Stomach (tissue), 9 donors: ENCODE data around the gene TPT1. TPM values are rescaled to one million over a fixed set of nuclear protein-coding genes. Genes with fewer than 3 reads are reported as not detected.

Source experiments
- DNase-seq, 2 donors: peaks; one replicate each; pipeline versions ENCODE4 v3.0.0 to v3.0.0-alpha.2; 2013 to 2019
- H3K27ac ChIP-seq, 5 donors: fragments of 200-600 bp in 4 of 5; sonication (generic) in 4 of 5; one replicate each; pipeline ENCODE4 v1.5.1; 2013 to 2019; ENCODE audit warnings: mild to moderate bottlenecking in 1 of 5, moderate library complexity in 1 of 5
- H3K27me3 ChIP-seq, 3 donors: fragments of 200-600 bp; sonication (generic); one replicate each; pipeline ENCODE4 v1.5.1; 2017 to 2019; ENCODE audit warnings: mixed run types in 1 of 3
- H3K36me3 ChIP-seq, 4 donors: fragments of 200-600 bp; sonication (generic); 1 replicate in 3 of 4; 2 replicates in 1 of 4; pipeline ENCODE4 v1.5.1; 2016 to 2019
- H3K4me1 ChIP-seq, 4 donors: fragments of 200-600 bp; sonication (generic); one replicate each; pipeline ENCODE4 v1.5.1; 2016 to 2019
- H3K4me3 ChIP-seq, 4 donors: fragments of 200-600 bp; sonication (generic) in 3 of 4; one replicate each; pipeline ENCODE4 v1.5.1; 2016 to 2019; ENCODE audit warnings: mild to moderate bottlenecking in 1 of 4
- H3K9me3 ChIP-seq, 4 donors: fragments of 200-600 bp; sonication (generic); one replicate each; pipeline ENCODE4 v1.5.1; 2016 to 2019
- CTCF ChIP-seq, 7 experiments: fragments of 450-650 bp in 4 of 7; fragments of 200-600 bp in 3 of 7; sonication (generic) in 3 of 7; IDR thresholded peaks; one replicate each; pipeline ENCODE4 v1.5.1; 2016 to 2019; ENCODE audit warnings: antibody characterized with exemption in 7 of 7, control low read depth in 2 of 7, mild to moderate bottlenecking in 1 of 7
- EP300 ChIP-seq: sonication (generic); formaldehyde crosslinking; IDR thresholded peaks from one replicate; pipeline ENCODE4 v1.6.1; 2017; ENCODE audit warnings: antibody characterized with exemption
- POLR2A ChIP-seq, 4 donors: fragments of 450-650 bp; IDR thresholded peaks; one replicate each; pipeline ENCODE4 v1.6.1; 2016; ENCODE audit warnings: antibody characterized with exemption in 4 of 4, control low read depth in 2 of 4, mild to moderate bottlenecking in 1 of 4, moderate library complexity in 1 of 4
- POLR2AphosphoS5 ChIP-seq, 3 donors: sonication (generic); formaldehyde crosslinking; IDR thresholded peaks; one replicate each; pipeline ENCODE4 v1.6.1; 2016; ENCODE audit warnings: antibody characterized with exemption in 3 of 3
- WGBS, 5 donors: extraction: QIAGEN DNeasy Blood & Tissue Kit in 3 of 5; methylation state at CpG; one replicate each; pipeline versions ENCODE4 v1.1.5 to v1.1.7; 2013 to 2018; 5-methylcytosine and 5-hydroxymethylcytosine counted together
- intact Hi-C: fragments of 100-400 bp; cut with DNase I; formaldehyde crosslinking; loops from one replicate; pipeline ENCODE4 v1.15.1; 2023; ENCODE audit warnings: low total_unique reads
- polyA plus RNA-seq, 3 donors: library from polyadenylated mRNA; stranded (reverse); fragments of 200-250 nt; gene quantifications; one replicate each; pipeline ENCODE4 v1.2.3, GENCODE V29; 2013
- total RNA-seq, 5 donors: library from RNA; depleted of rRNA; stranded (reverse); fragments of >200 nt; gene quantifications; one replicate each; pipeline versions ENCODE4 v1.1.0 to v1.2.3, GENCODE V29; 2014 to 2016
- donor health status: healthy with polysubstance abuse.
- donor health status: Bipolar disorder and iron deficiency.
- donor health status: healthy.

The TPT1 gene
- total and polyA plus RNA-seq, 8 donors, result 1,648 to 11,714 (median 3,934) TPM

GRCh38 chr13:45356966-45357672 lies 16.1 kb upstream of the TPT1 start:
- Histone ChIP-seq H3K36me3 (peaks cover 1 to 94% (median 81%) of the 10 kb centered on the region in 4 donors), H3K4me1 (no peaks in the 10 kb centered on the region), H3K27ac (no peak overlapping the region), H3K27me3 (no peaks in the 10 kb centered on the region), H3K9me3 (no peaks in the 10 kb centered on the region), H3K4me3 (no peak overlapping the region)
- intact Hi-C loops, result no loop called here
- WGBS, 5 donors, result 72 to 80% (median 74%) methylated on average over 7 of the region's 7 CpGs
- TF ChIP-seq CTCF (IDR thresholded peaks at IDR 0.05) (no peak), EP300 (no peak), POLR2AphosphoS5 (IDR thresholded peaks at IDR 0.05) (no peak), POLR2A (IDR thresholded peaks at IDR 0.05) (no peak)
- no peak for DNase-seq

- H3K36me3 ChIP-seq, result peaks cover 13 to 99% (median 89%) of the 10 kb centered on the region in 4 donors
- intact Hi-C loops, result no loop called here
- 92 to 100% (median 100%) methylated on average over 1 of the region's 1 CpG for WGBS, 5 donors
- no peaks in the 10 kb centered on the region for H3K27me3 ChIP-seq
- H3K4me3 ChIP-seq, result no peak overlapping the region
- H3K9me3 ChIP-seq, result no peaks in the 10 kb centered on the region
- no peaks in the 10 kb centered on the region for H3K4me1 ChIP-seq
- TF ChIP-seq POLR2AphosphoS5 (IDR thresholded peaks at IDR 0.05) (no peak), CTCF (IDR thresholded peaks at IDR 0.05) (no peak), EP300 (no peak), POLR2A (IDR thresholded peaks at IDR 0.05) (no peak)
- H3K27ac ChIP-seq, result no peak overlapping the region
- no peak for DNase-seq
Observed at GRCh38 chr13:45353895-45354294, 12.9 kb upstream of the TPT1 start.

DNA sequence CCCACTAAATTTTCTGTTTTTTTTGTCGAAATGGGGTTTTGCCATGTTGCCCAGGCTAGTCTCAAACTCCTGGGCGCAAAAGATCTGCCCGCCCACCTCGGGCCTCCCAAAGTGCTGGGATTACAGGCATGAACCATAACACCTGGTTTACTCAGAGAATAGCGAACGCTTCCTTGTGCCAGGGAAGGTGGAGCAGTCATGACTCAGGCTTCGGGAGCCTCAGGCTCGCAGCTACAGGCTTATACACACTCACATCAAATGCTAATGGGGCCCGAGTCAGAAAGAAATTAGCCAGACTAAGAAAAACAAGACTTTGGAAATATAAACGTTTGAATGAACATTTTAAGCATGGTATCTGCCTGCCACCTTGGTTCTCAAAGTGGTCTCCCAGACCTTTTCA lies 11.0 kb upstream of the TPT1 start:
- 79 to 89% (median 86%) methylated on average over 10 of the region's 10 CpGs for WGBS, 5 donors
- intact Hi-C loops, result no loop called here

GRCh38 chr13:45350152-45350551 lies 9.2 kb upstream of the TPT1 start:
- Histone ChIP-seq H3K4me3 (no peak overlapping the region), H3K27ac (no peak overlapping the region), H3K9me3 (no peaks in the 10 kb centered on the region), H3K36me3 (peaks cover 28 to 99% (median 95%) of the 10 kb centered on the region in 4 donors), H3K4me1 (no peaks in the 10 kb centered on the region), H3K27me3 (no peaks in the 10 kb centered on the region)
- TF ChIP-seq CTCF (IDR thresholded peaks at IDR 0.05) (no peak), POLR2AphosphoS5 (IDR thresholded peaks at IDR 0.05) (no peak), POLR2A (IDR thresholded peaks at IDR 0.05) (no peak), EP300 (no peak)
- WGBS, 5 donors, result 95 to 98% (median 95%) methylated on average over 8 of the region's 8 CpGs
- no peak for DNase-seq
- intact Hi-C loops, result no loop called here

More for the DNA sequence above, 11.0 kb upstream of the TPT1 start:
- DNase-seq, result no peak
- Histone ChIP-seq H3K27ac (no peak overlapping the region), H3K9me3 (no peaks in the 10 kb centered on the region), H3K36me3 (peaks cover 15 to 98% (median 95%) of the 10 kb centered on the region in 4 donors), H3K27me3 (no peaks in the 10 kb centered on the region), H3K4me1 (no peaks in the 10 kb centered on the region), H3K4me3 (no peak overlapping the region)
- no peak for TF ChIP-seq EP300
- no peak for TF ChIP-seq CTCF (IDR thresholded peaks at IDR 0.05)
- no peak for TF ChIP-seq POLR2AphosphoS5 (IDR thresholded peaks at IDR 0.05)
- no peak for TF ChIP-seq POLR2A (IDR thresholded peaks at IDR 0.05)
